IMR-90 (cell line): ENCODE data around the gene KCNN3. TPM values are rescaled to one million over a fixed set of nuclear protein-coding genes. Genes with fewer than 3 reads are reported as not detected.

Experiments used
- ATAC-seq: fragments of 200-7000 bp; cut with Tn5 transposase; 2 replicates; pipeline ENCODE4 v1.9.1; 2020; ENCODE audit warnings: low read depth, mild to moderate bottlenecking, moderate library complexity
- BruUV-seq: library from RNA; stranded (reverse); fragments of 400-500 nt; replicated peaks from 2 replicates; lab custom pipeline; 2021; lab: Mats Ljungman, UMichigan
- CTCF ChIA-PET: fragments of 300-600 bp; formaldehyde crosslinking; extraction: SDS; loops from one replicate; lab custom pipeline; 2021; ENCODE audit warnings: antibody characterized with exemption; lab: Yijun Ruan, JAX
- POLR2A ChIA-PET: fragments of 300-600 bp; sonication (Branson Sonifier 250); formaldehyde crosslinking; loops from one replicate; lab custom pipeline; 2022; ENCODE audit warnings: antibody characterized with exemption; ENCODE audit not compliant: unreplicated experiment; lab: Charles Lee
- DNase-seq: peaks from one replicate; pipeline ENCODE4 v3.0.0; 2013
- H2AFZ ChIP-seq: replicated peaks from 2 replicates; pipeline ENCODE3; 2013; ENCODE audit warnings: low read length, mild to moderate bottlenecking; ENCODE audit not compliant: poor library complexity
- H2AK5ac ChIP-seq: 2 replicates; pipeline ENCODE4 v1.6.1; 2013; ENCODE audit warnings: low read depth, low read length, inconsistent platforms
- H2AK9ac ChIP-seq: replicated peaks from 2 replicates; pipeline ENCODE3; 2013; ENCODE audit warnings: mild to moderate bottlenecking, low read depth, low read length, moderate library complexity; ENCODE audit not compliant: poor library complexity
- H2BK120ac ChIP-seq: 2 replicates; pipeline ENCODE4 v1.6.1; 2013; ENCODE audit warnings: low read depth, low read length, inconsistent platforms
- H2BK15ac ChIP-seq: 3 replicates; pipeline ENCODE4 v1.6.1; 2013; ENCODE audit warnings: low read depth, low read length, inconsistent platforms
- H2BK20ac ChIP-seq: 2 replicates; pipeline ENCODE4 v1.6.1; 2013; ENCODE audit warnings: low read depth, mild to moderate bottlenecking, inconsistent platforms, low read length, moderate library complexity
- H2BK5ac ChIP-seq: 2 replicates; pipeline ENCODE4 v1.6.1; 2013; ENCODE audit warnings: mild to moderate bottlenecking, low read depth, low read length, inconsistent platforms; ENCODE audit not compliant: poor library complexity, severe bottlenecking
- H3K14ac ChIP-seq: replicated peaks from 2 replicates; pipeline ENCODE4 v1.6.1; 2013; ENCODE audit warnings: low read depth, low read length, inconsistent platforms
- H3K18ac ChIP-seq: 2 replicates; pipeline ENCODE4 v1.6.1; 2013; ENCODE audit warnings: low read depth, low read length, control low read depth
- H3K23ac ChIP-seq: 2 replicates; pipeline ENCODE4 v1.6.1; 2013; ENCODE audit warnings: low read depth, low read length, inconsistent platforms
- H3K27ac ChIP-seq: 2 replicates; pipeline ENCODE4 v1.5.1; 2013; ENCODE audit warnings: mild to moderate bottlenecking, control low read depth, low read length; ENCODE audit not compliant: insufficient read depth
- H3K27me3 ChIP-seq: 2 replicates; pipeline ENCODE4 v1.6.1; 2013; ENCODE audit warnings: low read length; ENCODE audit not compliant: control insufficient read depth, insufficient read depth
- H3K36me3 ChIP-seq: 2 replicates; pipeline ENCODE4 v1.6.1; 2013; ENCODE audit warnings: low read length, mixed read lengths; ENCODE audit not compliant: control insufficient read depth, insufficient read depth
- H3K4ac ChIP-seq: 2 replicates; pipeline ENCODE4 v1.6.1; 2013; ENCODE audit warnings: low read depth, low read length, inconsistent platforms
- H3K4me1 ChIP-seq: 2 replicates; pipeline ENCODE4 v1.6.1; 2013; ENCODE audit warnings: low read length, mixed read lengths; ENCODE audit not compliant: control insufficient read depth, insufficient read depth
- H3K4me2 ChIP-seq: 2 replicates; pipeline ENCODE4 v1.6.1; 2013; ENCODE audit warnings: low read depth, mild to moderate bottlenecking, control low read depth, low read length, moderate library complexity
- H3K4me3 ChIP-seq: 2 replicates; pipeline ENCODE4 v1.5.1; 2013; ENCODE audit warnings: low read depth, mild to moderate bottlenecking, control low read depth, low read length, moderate library complexity; ENCODE audit not compliant: insufficient read depth
- H3K56ac ChIP-seq: 2 replicates; pipeline ENCODE4 v1.6.1; 2013; ENCODE audit warnings: low read length, inconsistent platforms; ENCODE audit not compliant: insufficient read depth; ENCODE audit errors: extremely low read depth
- H3K79me1 ChIP-seq, 2 experiments: 2 replicates each; pipeline ENCODE4 v1.6.1; 2013; ENCODE audit warnings: low read length in 2 of 2, inconsistent platforms in 1 of 2, low read depth in 1 of 2
- H3K9ac ChIP-seq: 2 replicates; pipeline ENCODE4 v1.6.1; 2013; ENCODE audit warnings: low read depth, low read length, control low read depth
- H3K9me1 ChIP-seq: 2 replicates; pipeline ENCODE4 v1.6.1; 2013; ENCODE audit warnings: low read length, inconsistent platforms; ENCODE audit not compliant: insufficient read depth
- H3K9me3 ChIP-seq: 2 replicates; pipeline ENCODE4 v1.6.1; 2013; ENCODE audit warnings: low read length; ENCODE audit not compliant: control insufficient read depth, insufficient read depth
- H4K20me1 ChIP-seq: 2 replicates; pipeline ENCODE4 v1.6.1; 2013; ENCODE audit warnings: low read length, inconsistent platforms; ENCODE audit not compliant: insufficient read depth
- H4K5ac ChIP-seq: 2 replicates; pipeline ENCODE4 v1.6.1; 2013; ENCODE audit warnings: mild to moderate bottlenecking, low read depth, low read length, control low read depth
- H4K8ac ChIP-seq, 2 experiments: 2 replicates each; pipeline ENCODE4 v1.6.1; 2013; ENCODE audit warnings: low read depth in 2 of 2, low read length in 2 of 2, control low read depth in 1 of 2, inconsistent platforms in 1 of 2
- H4K91ac ChIP-seq: 2 replicates; pipeline ENCODE4 v1.6.1; 2013; ENCODE audit warnings: low read depth, low read length, inconsistent platforms; ENCODE audit not compliant: insufficient read depth
- BHLHE40 ChIP-seq: fragments of 150-350 bp; IDR thresholded peaks from 2 replicates; pipeline ENCODE4 v1.6.1; 2016; ENCODE audit warnings: mild to moderate bottlenecking, low read depth, low read length
- CEBPB ChIP-seq: IDR thresholded peaks from 2 replicates; pipeline ENCODE4 v1.6.1; 2012; ENCODE audit warnings: low read depth, low read length, improper control_type of control experiment
- CHD1 ChIP-seq: IDR thresholded peaks from 2 replicates; pipeline ENCODE4 v1.6.1; 2012; ENCODE audit warnings: low read depth, low read length, improper control_type of control experiment
- CTCF ChIP-seq: conservative IDR thresholded peaks from 2 replicates; pipeline ENCODE4 v1.5.1; 2012; ENCODE audit warnings: mild to moderate bottlenecking, low read depth, low read length, improper control_type of control experiment
- FOS ChIP-seq: fragments of 150-350 bp; IDR thresholded peaks from 2 replicates; pipeline ENCODE4 v1.6.1; 2016; ENCODE audit warnings: low read depth, low read length
- MAFK ChIP-seq: IDR thresholded peaks from 2 replicates; pipeline ENCODE4 v1.6.1; 2012; ENCODE audit warnings: low read depth, low read length, improper control_type of control experiment
- MAZ ChIP-seq: IDR thresholded peaks from 2 replicates; pipeline ENCODE4 v1.6.1; 2012; ENCODE audit warnings: low read depth, mild to moderate bottlenecking, low read length, improper control_type of control experiment, moderate library complexity, borderline replicate concordance
- NFE2L2 ChIP-seq: fragments of 150-350 bp; IDR thresholded peaks from 2 replicates; pipeline ENCODE4 v1.6.1; 2016; ENCODE audit warnings: low read depth, mild to moderate bottlenecking, low read length
- POLR2A ChIP-seq: IDR thresholded peaks from 2 replicates; pipeline ENCODE4 v1.6.1; 2012; ENCODE audit warnings: mild to moderate bottlenecking, low read depth, low read length
- RAD21 ChIP-seq: IDR thresholded peaks from 2 replicates; pipeline ENCODE4 v1.6.1; 2012; ENCODE audit warnings: low read length, improper control_type of control experiment
- RCOR1 ChIP-seq: IDR thresholded peaks from 2 replicates; pipeline ENCODE4 v1.6.1; 2012; ENCODE audit warnings: mild to moderate bottlenecking, low read length, improper control_type of control experiment; ENCODE audit not compliant: insufficient replicate concordance
- RFX5 ChIP-seq: IDR thresholded peaks from 2 replicates; pipeline ENCODE4 v1.8.0; 2012; ENCODE audit warnings: low read depth, mild to moderate bottlenecking, low read length, moderate library complexity
- SMC3 ChIP-seq: fragments of 150-350 bp; IDR thresholded peaks from 2 replicates; pipeline ENCODE4 v1.6.1; 2016; ENCODE audit warnings: low read depth, mild to moderate bottlenecking, antibody characterized with exemption, low read length, moderate library complexity
- USF2 ChIP-seq: fragments of 150-350 bp; IDR thresholded peaks from 2 replicates; pipeline ENCODE4 v1.6.1; 2017; ENCODE audit warnings: mild to moderate bottlenecking, antibody characterized with exemption, low read length, low read depth
- WGBS, 2 experiments: methylation state at CpG; one replicate each; pipeline versions ENCODE4 v1.1.5 to v1.1.7; 2013; ENCODE audit warnings: missing lambda C conversion rate in 2 of 2; ENCODE audit not compliant: insufficient read length in 1 of 2; ENCODE audit errors: extremely low coverage in 2 of 2; 5-methylcytosine and 5-hydroxymethylcytosine counted together
- dilution Hi-C: fragments of 300-500 bp; cut with HindIII; formaldehyde crosslinking; loops from one replicate; pipeline ENCODE4 v1.14.3; 2018; ENCODE audit warnings: low sequenced_read_pairs; ENCODE audit not compliant: unreplicated experiment
- in situ Hi-C: fragments of 300-500 bp; cut with MboI; formaldehyde crosslinking; loops from 3 replicates; pipeline ENCODE4 v1.14.3; 2019; ENCODE audit warnings: low sequenced_read_pairs, inconsistent platforms, mixed read lengths
- intact Hi-C: fragments of 100-400 bp; cut with micrococcal nuclease; formaldehyde crosslinking; loops from 2 replicates; pipeline ENCODE4 v1.10.0; 2022
- polyA plus RNA-seq, 3 experiments: library from polyadenylated mRNA; depleted of rRNA; stranded (reverse); fragments of >200 nt; gene quantifications; 2 replicates each; pipeline ENCODE4 v1.2.3, GENCODE V29; 2012; ENCODE audit warnings: low replicate concordance in 1 of 3
- total RNA-seq: library from RNA; depleted of rRNA; stranded (reverse); fragments of >200 nt; gene quantifications from 2 replicates; pipeline ENCODE4 v1.2.3, GENCODE V29; 2012
- TF ChIP-seq, protein P1 (sequence below): fragments of 150-350 bp; IDR thresholded peaks from 2 replicates; pipeline ENCODE4 v1.6.1; 2016; ENCODE audit warnings: low read depth, mild to moderate bottlenecking, low read length, moderate library complexity, borderline replicate concordance

The KCNN3 gene
- total and polyA plus RNA-seq, 2 of the 4 experiments (the other 2 are of a cell fraction) = 0.02 TPM; not detected in 1

DNA sequence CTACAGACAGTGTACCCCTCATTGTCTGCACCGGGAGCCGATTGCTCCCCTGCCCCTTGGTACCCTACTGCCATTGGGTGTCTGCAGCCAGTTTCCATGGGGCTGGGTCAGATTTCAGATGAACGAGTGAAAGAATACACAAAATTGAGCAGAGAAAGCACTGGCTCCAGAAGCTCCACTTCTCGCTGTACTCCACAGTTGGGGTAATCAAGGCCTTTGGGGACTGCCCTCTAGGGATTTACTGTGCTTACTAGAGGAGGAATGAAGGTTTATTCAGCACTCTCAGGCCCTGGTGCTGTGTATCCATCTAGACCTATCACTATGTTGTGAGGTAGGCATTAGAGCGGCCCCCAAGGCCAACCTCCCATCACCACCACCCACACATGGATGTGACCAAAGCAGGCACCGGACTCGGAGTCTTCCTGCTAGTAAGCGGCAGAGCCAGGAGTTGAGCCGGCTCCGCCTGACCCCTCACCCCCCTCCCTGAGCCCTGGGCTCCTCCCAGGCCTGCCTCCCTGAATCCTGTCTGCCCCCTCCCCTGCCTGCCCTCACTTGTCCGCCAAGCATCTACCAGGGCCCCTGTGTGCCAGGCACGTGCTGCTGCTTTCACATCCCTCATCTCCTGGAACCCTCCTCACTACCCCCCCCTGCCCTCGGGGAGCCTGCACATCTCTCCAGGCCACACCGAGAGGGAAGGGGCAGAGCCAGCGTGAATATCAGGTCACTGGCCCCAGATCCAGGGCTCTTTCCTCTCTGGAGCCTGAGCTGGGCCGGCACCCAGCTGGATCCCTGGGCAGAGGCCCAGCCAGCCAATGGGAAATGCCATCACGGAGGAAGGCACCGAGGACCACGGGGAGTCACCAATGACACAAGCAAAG is 23.3 kb downstream of the KCNN3 start:
- Histone ChIP-seq H3K27me3 (peaks cover 50% of the 10 kb centered on the region), H3K4me3 (no peak overlapping the region), H3K9ac (no peak overlapping the region), H2BK120ac (no peak overlapping the region), H2BK20ac (no peak overlapping the region), H2AK5ac (no peak overlapping the region), H3K14ac (no peak overlapping the region), H3K27ac (no peak overlapping the region), H4K5ac (no peak overlapping the region), H3K23ac (no peak overlapping the region), H4K91ac (no peak overlapping the region), H3K56ac (no peak overlapping the region), H2BK15ac (no peak overlapping the region), H3K18ac (no peak overlapping the region), H2AFZ (no peak overlapping the region), H3K4me2 (no peak overlapping the region), H2BK5ac (no peak overlapping the region), H3K4me1 (no peaks in the 10 kb centered on the region), H4K20me1 (no peaks in the 10 kb centered on the region), H3K9me1 (no peaks in the 10 kb centered on the region; the same call in 1 of the 2 replicates), H3K9me3 (no peaks in the 10 kb centered on the region), H3K4ac (no peak overlapping the region), H4K8ac (no peak overlapping the region), H3K36me3 (no peaks in the 10 kb centered on the region), H3K79me1 (no peaks in the 10 kb centered on the region), H2AK9ac (peak overlapping the region; percentile 57)
- TF ChIP-seq RFX5 (no peak), RAD21 (no peak), RCOR1 (no peak), BHLHE40 (no peak), POLR2A (no peak), NFE2L2 (no peak), FOS (no peak), USF2 (no peak), MAFK (no peak), MAZ (no peak), CTCF (no peak), SMC3 (no peak), CHD1 (no peak), CEBPB (no peak)
- TF ChIP-seq, protein P1, sequence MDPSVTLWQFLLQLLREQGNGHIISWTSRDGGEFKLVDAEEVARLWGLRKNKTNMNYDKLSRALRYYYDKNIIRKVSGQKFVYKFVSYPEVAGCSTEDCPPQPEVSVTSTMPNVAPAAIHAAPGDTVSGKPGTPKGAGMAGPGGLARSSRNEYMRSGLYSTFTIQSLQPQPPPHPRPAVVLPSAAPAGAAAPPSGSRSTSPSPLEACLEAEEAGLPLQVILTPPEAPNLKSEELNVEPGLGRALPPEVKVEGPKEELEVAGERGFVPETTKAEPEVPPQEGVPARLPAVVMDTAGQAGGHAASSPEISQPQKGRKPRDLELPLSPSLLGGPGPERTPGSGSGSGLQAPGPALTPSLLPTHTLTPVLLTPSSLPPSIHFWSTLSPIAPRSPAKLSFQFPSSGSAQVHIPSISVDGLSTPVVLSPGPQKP = no peak
- no peak for DNase-seq
- dilution Hi-C loops (no loop called here), in situ Hi-C loops (no loop called here), intact Hi-C loops (no loop called here)
- ChIA-PET CTCF (no interaction called here), POLR2A (no interaction called here)
- BruUV-seq = no TSS peak
- 67% methylated on average over 7 of the region's 19 CpGs; no CpG with 5 or more reads in 1 of the 2 experiments for WGBS, 2 experiments
- no peak for ATAC-seq
